NCI-H345 treated with DMSO at 0.1 percent for 48 hours (cell line): ENCODE results near the gene TCERG1L.

ENCODE experiments used
- DNase-seq: peaks from one replicate; lab custom pipeline; 2025; ENCODE audit not compliant: unreplicated experiment; lab: John Stamatoyannopoulos, UW

The TCERG1L gene

DNA sequence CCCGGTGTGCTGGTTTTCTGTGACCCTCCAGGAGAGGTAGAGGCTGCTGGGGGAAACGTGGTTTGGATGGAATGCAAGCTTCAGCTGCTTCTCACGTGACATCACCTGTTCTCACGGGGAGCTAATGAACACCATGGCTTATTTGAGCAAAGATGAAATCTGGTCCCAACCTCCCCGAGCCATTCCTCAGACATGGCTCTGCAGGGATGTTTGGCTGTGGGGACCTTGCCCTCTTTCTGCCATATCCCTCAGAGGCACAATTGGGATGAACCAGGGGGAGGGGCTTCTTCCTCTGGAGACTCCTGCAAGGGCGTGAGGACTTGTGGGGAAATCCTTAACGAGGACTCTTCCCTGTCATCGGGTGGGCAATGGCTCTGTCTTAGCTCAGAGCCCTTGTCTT is 236.8 kb downstream of the TCERG1L start:
- no peak for DNase-seq

- no peak for DNase-seq
Measured at GRCh38 chr10:131073469-131074035, 238.0 kb downstream of the TCERG1L start.

DNA sequence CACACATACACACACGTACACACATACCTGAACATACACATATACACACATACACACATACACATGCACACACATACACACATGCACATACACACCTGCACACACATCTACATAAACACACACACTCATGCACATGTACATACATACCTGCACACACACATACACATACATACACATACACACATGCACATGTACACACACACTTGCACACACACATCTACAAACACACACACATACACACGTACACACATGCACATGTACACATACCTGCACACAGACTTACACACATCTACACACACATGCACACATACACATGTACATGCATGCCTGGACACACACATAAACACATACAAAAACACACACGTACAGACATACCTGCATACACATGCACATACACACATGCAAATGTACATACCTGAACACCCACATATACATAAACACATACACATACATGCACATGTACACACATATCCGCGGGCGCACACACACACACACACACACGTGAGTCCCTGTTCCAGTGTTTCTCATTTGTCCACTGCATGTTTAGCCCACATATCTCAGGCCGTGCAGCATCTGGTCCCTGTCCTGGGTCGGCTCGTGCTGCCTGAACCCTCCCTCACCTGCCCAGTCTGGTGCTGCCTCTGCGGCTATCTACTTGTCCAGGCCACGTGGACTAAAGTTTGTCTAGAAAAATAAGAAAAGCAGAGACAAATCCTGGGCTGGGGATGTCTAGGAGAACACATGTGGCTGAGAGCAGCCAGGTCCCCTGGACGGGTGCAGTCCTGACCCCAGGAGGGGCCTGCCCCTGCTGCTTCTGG is 238.7 kb downstream of the TCERG1L start:
- DNase-seq: no peak

DNA sequence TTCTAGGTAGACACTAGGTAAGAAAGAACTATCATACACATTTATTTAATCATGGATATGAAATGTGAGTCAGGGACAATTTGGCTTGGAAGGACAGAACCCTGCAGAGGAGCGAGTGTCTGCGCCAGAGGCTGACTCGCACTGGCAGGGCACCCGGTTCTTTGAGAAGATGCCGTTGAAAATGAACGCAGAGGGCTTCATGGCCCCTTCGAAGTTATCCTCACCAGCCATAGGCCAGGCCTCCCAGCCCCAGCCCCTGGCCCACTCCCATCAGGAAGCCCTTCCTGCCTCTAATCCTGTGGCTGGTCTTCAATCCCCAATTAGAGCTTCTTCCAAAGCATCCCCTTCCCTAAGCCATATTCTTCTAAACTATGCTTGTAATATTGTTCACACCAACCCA is 239.8 kb downstream of the TCERG1L start:
- no peak for DNase-seq

GRCh38 chr10:131070856-131071255 is 240.7 kb downstream of the TCERG1L start:
- no peak for DNase-seq

GRCh38 chr10:131068760-131069159 is 242.8 kb downstream of the TCERG1L start:
- DNase-seq: no peak

DNA sequence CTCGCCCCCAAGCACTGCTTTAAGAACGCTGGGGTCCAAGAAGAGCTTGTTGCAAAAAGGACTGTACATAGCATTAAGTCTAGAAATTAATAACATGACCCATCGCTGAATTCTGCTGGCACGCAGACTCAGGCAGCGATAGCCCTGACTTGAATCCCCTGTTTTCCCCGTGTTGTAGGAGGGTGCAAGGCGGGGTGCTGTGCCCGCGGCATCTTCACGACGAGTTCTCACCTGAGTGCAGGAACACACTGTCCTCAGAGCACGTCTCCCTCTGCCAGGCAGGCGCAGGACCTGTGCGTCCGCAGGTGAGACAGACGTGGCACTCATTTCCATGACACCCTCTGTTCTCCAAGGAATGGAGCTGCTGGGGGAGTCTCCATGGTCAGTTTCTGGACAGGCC is 243.2 kb downstream of the TCERG1L start:
- no peak for DNase-seq

DNA sequence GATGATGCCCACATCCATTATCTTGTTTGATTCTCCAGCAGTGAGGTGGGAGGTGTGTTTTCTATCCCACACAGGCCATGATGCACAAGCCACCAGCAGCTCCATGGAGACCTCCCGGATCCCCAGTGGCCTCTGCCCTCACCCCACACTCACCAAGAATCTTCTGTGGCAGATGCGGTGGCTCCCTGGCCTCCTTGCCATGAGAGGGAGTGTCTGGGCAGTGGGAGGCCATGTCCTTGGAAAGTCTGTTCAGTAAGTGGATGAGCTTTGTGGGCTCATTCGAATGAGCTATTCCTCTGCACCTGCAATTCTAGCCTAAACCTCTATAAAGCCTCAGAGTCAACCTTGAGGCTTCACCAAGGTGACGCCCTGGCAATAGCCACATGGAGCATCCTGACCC is 243.8 kb downstream of the TCERG1L start:
- no peak for DNase-seq

- DNase-seq: no peak
Measured at GRCh38 chr10:131065673-131066305, 245.7 kb downstream of the TCERG1L start.

- no peak for DNase-seq
Measured at GRCh38 chr10:131063311-131063710, 248.2 kb downstream of the TCERG1L start.

- DNase-seq: no peak
Measured at GRCh38 chr10:131062621-131063260, 248.8 kb downstream of the TCERG1L start.

DNA sequence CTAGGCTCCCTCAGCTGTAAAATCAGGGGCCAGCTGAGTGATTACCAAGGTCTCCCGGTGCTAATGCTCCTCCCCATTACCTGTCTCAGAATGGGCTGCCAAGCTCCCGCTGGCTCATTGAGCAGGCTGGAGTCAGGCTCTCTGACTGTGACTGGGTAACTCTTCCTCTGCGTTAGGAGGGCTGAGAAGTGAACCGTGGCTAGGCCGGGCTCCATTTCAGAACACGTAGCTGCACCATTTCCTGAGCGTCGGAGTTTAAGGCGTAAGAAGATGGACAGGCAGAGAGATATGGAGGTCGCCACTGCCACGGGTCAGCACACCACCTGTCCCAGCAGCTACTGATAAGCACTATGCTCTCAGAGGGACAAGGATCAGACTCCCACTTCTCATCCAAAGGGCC is 250.3 kb downstream of the TCERG1L start:
- no peak for DNase-seq

DNA sequence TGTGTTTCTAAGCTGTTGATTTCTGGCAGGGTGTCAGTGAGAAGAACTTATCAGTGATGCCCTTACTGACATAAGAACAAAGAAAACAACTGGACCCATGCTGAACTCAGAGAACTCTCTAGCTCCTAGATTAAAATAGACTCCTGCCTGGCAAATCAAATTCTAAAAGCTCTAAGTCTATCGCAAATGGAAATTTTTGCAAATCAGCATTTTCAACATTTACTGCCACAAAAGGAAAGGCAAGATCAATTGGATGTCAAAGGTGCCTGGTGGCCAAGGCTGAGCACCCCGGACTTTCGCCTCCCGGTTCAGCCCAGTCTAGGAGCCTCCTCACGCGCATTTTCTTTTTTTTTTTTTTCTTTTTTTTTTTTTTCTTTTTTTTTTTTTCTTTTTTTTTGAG is 251.6 kb downstream of the TCERG1L start:
- no peak for DNase-seq

GRCh38 chr10:131058799-131059198 is 252.7 kb downstream of the TCERG1L start:
- DNase-seq: no peak

GRCh38 chr10:131056781-131057180 is 254.7 kb downstream of the TCERG1L start:
- DNase-seq: no peak

DNA sequence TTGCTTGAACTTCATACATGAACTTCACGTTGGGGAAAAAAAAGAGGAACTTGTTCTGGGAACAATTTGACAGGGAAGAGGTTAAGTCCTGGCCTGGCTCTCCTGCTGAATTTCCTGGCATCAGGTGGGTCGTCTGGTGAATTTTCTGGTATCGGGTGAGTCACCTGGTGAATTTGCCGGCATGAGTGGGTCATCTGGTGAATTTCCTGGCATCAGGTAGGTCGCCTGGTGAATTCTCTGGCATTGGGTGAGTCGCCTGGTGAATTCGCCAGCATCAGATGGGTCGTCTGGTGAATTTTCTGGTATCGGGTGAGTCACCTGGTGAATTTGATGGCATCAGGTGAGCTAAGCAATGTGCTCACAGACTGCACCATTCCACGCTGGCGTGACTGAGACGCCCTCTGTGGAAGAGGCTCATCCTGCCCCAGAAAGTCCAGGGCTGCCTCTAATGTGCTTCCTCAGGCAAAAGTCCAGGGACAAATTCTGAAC is 255.4 kb downstream of the TCERG1L start:
- DNase-seq: no peak

DNA sequence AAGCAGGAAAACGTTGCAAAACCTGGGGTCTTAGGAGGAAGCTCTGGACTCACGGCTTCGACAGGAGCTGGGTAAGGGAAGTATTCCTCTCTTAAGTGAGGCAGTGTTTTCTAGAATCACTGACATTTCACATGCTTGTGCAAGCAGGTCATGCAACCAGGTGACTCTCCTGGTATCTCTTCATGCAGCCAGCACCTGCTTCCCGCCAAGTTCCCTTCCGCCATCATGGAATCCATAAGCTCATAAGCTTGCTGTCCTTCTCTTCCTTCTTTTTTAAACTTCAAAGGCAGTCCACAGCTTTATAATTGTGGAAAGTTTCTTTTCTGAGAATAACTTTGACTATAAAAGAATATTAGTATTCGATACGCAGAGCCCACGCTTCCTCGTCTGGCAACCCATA is 256.1 kb downstream of the TCERG1L start:
- DNase-seq: no peak

- no peak for DNase-seq
Measured at GRCh38 chr10:131053192-131053591, 258.3 kb downstream of the TCERG1L start.

- no peak for DNase-seq
Measured at GRCh38 chr10:131050162-131050766, 261.3 kb downstream of the TCERG1L start.

GRCh38 chr10:131049016-131049415 is 262.5 kb downstream of the TCERG1L start:
- DNase-seq: peak; percentile 80

DNA sequence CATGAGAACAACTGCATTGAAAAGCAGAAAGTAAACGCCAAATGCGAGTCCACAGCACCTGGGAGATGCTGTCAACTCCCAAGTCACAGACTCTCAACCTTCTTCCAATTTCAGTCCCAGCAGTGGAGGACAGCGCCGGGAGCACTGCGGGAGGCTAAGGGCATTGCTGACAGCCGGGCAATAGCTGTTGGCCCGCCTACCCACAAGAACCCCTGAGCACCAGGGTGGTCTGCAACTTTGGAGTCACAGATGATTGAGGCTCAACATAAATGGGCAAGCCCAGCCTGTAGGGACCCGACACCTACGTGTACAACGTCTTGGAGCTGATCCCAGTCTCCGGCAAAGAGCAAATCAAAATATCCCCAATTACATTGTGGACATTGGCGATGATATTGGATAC is 262.9 kb downstream of the TCERG1L start:
- no peak for DNase-seq
